Left ventricle myocardium inferior (tissue), 1 donor: ENCODE measurements around the gene ANAPC7. TPM values are rescaled to one million over a fixed set of nuclear protein-coding genes. Genes with fewer than 3 reads are reported as not detected.

ENCODE experiments used
- DNase-seq: peaks from one replicate; pipeline ENCODE4 v3.0.0-alpha.2; 2020
- H3K27ac ChIP-seq: fragments of 200-600 bp; replicated peaks from 2 replicates; pipeline ENCODE4 v1.8.0; 2021
- H3K27me3 ChIP-seq: fragments of 200-600 bp; 2 replicates; pipeline ENCODE4 v1.8.0; 2021; ENCODE audit warnings: low read depth
- H3K36me3 ChIP-seq: fragments of 200-600 bp; 2 replicates; pipeline ENCODE4 v1.8.0; 2021
- H3K4me1 ChIP-seq: fragments of 200-600 bp; 2 replicates; pipeline ENCODE4 v1.8.0; 2021
- H3K4me3 ChIP-seq: fragments of 200-600 bp; 2 replicates; pipeline ENCODE4 v1.8.0; 2021; ENCODE audit warnings: mild to moderate bottlenecking, moderate library complexity
- H3K9me3 ChIP-seq: fragments of 200-600 bp; replicated peaks from 2 replicates; pipeline ENCODE4 v1.8.0; 2021
- intact Hi-C: fragments of 100-400 bp; cut with micrococcal nuclease; formaldehyde crosslinking; loops from one replicate; pipeline ENCODE4 v1.11.0; 2022
- total RNA-seq: library from RNA; stranded (reverse); fragmentation: NEBNext Ultra II Directional; extraction: Animal tissue kit (Norgen Biotek cat#: 25700); gene quantifications from one replicate; pipeline ENCODE4 v1.2.1, GENCODE V29; 2021
- TF ChIP-seq, protein P1 (sequence below): fragments of 200-600 bp; IDR thresholded peaks from 2 replicates; pipeline ENCODE4 v1.8.0; 2021; ENCODE audit warnings: antibody characterized with exemption, mild to moderate bottlenecking, borderline replicate concordance
- donor health status: DM: no; HTN: yes; CAD: no; lungs with severe emphysema.

ANAPC7 gene
- total RNA-seq, 1 donor from 2014 or later, result 32.0 TPM

DNA sequence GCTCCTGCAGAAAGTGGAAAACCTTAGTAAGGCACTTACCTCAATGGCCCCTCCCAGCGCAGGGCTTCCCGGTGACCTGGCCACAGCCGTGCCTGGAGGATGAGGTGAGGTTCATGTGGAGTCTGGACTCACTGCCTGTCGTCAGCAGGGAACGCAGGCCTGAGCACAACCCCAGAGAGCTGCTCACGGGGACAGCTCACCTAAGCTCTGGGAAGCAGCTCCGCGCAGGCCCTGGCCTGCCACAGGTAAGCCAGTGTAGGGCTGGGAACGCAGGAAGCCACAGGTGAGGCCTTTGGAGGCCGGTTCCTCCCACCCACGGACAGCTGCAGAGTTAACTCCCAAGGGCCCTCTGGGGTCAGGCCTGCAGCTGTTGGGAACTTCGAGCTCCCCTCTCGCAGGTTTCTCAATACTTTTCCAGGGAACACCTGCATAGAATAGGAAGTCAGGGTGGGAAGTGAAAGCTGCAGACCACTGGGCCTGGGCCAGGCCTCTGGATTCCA lies 32.7 kb downstream of the ANAPC7 start:
- Histone ChIP-seq H3K27me3 (no peaks in the 10 kb centered on the region), H3K4me3 (no peak overlapping the region), H3K27ac (no peak overlapping the region), H3K36me3 (peaks cover 45% of the 10 kb centered on the region), H3K9me3 (no peaks in the 10 kb centered on the region), H3K4me1 (peaks cover 29% of the 10 kb centered on the region)
- TF ChIP-seq, protein P1, sequence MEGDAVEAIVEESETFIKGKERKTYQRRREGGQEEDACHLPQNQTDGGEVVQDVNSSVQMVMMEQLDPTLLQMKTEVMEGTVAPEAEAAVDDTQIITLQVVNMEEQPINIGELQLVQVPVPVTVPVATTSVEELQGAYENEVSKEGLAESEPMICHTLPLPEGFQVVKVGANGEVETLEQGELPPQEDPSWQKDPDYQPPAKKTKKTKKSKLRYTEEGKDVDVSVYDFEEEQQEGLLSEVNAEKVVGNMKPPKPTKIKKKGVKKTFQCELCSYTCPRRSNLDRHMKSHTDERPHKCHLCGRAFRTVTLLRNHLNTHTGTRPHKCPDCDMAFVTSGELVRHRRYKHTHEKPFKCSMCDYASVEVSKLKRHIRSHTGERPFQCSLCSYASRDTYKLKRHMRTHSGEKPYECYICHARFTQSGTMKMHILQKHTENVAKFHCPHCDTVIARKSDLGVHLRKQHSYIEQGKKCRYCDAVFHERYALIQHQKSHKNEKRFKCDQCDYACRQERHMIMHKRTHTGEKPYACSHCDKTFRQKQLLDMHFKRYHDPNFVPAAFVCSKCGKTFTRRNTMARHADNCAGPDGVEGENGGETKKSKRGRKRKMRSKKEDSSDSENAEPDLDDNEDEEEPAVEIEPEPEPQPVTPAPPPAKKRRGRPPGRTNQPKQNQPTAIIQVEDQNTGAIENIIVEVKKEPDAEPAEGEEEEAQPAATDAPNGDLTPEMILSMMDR, result no peak
- DNase-seq, result no peak
- intact Hi-C loops, result no loop called here

DNA sequence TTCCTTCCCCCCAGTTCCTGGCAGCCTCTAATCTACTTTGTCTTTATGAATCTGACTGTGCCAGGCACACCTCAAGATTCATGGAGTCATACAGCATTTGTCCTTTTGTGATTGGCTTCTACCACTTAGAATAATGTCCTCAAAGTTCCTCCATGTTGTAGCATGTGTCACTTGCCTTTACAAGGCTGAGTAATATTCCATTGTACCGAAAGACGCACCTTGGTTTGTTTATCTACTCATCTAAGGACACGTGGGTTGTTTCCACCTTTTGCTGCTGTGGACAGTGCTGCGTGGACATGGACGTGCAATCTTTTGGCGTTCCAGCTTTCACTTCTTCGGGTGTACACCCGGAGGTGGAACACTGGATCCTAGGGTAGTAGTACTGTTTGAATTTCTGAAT lies 33.5 kb downstream of the ANAPC7 start:
- H3K36me3 ChIP-seq, result peaks cover 37% of the 10 kb centered on the region
- TF ChIP-seq, protein P1, result no peak
- no peak overlapping the region for H3K27ac ChIP-seq
- H3K4me1 ChIP-seq, result peaks cover 29% of the 10 kb centered on the region
- no peak for DNase-seq
- no peaks in the 10 kb centered on the region for H3K9me3 ChIP-seq
- intact Hi-C loops, result no loop called here
- no peaks in the 10 kb centered on the region for H3K27me3 ChIP-seq
- no peak overlapping the region for H3K4me3 ChIP-seq

DNA sequence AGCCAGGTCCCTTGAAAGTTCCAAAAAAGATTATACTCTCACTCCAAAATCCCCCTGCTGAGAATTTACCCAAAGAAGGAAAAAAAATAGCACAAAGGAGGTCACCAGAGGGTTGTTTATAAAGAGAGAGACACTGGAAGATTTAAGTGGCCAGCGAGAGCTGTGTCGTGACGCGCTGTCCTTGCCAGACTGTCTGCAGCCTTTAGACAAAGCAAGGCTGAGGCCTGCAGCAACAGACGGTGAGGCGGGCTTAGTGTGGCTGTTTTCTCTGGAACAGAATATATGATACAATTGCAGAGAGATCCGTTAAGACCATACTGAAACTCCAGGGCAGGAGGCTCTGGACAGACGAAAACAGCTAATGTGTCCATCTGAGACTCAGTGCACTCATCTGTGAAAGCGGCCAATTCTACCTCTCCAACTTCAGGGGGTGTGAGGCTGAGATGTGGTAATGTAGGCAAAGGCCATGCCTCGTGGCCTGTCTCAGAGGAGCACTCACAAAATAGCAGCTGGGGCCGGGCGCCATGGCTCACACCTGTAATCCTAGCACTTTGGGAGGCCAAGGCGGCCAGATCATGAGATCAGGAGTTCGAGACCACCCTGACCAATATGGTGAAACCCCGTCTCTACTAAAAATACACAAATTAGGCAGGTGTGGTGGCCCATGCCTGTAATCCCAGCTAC lies 36.2 kb downstream of the ANAPC7 start:
- intact Hi-C loops, result no loop called here
- no peak overlapping the region for H3K4me3 ChIP-seq
- no peak for DNase-seq
- H3K4me1 ChIP-seq, result peaks cover 8% of the 10 kb centered on the region
- no peaks in the 10 kb centered on the region for H3K9me3 ChIP-seq
- no peak overlapping the region for H3K27ac ChIP-seq
- TF ChIP-seq, protein P1, result no peak
- peaks cover 12% of the 10 kb centered on the region for H3K36me3 ChIP-seq
- H3K27me3 ChIP-seq, result no peaks in the 10 kb centered on the region

GRCh38 chr12:110366321-110367142 lies 37.0 kb downstream of the ANAPC7 start:
- Histone ChIP-seq H3K27ac (no peak overlapping the region), H3K4me1 (peaks cover under 1% of the 10 kb centered on the region), H3K27me3 (no peaks in the 10 kb centered on the region), H3K36me3 (peaks cover 4% of the 10 kb centered on the region), H3K9me3 (no peaks in the 10 kb centered on the region), H3K4me3 (no peak overlapping the region)
- intact Hi-C loops, result no loop called here
- DNase-seq, result no peak
- TF ChIP-seq, protein P1, result no peak

GRCh38 chr12:110365489-110366320 lies 37.8 kb downstream of the ANAPC7 start:
- no peaks in the 10 kb centered on the region for H3K4me1 ChIP-seq
- intact Hi-C loops, result no loop called here
- no peaks in the 10 kb centered on the region for H3K9me3 ChIP-seq
- no peak overlapping the region for H3K27ac ChIP-seq
- DNase-seq, result no peak
- TF ChIP-seq, protein P1, result no peak
- H3K36me3 ChIP-seq, result no peaks in the 10 kb centered on the region
- no peak overlapping the region for H3K4me3 ChIP-seq
- H3K27me3 ChIP-seq, result no peaks in the 10 kb centered on the region
